Measurements from ENCODE around the gene PPM1H.
"Not testable (repeated sequence)": the region's sequence is repeated elsewhere in the genome, so short reads cannot be mapped to it uniquely, and the experiment has no call there.

PPM1H gene

DNA sequence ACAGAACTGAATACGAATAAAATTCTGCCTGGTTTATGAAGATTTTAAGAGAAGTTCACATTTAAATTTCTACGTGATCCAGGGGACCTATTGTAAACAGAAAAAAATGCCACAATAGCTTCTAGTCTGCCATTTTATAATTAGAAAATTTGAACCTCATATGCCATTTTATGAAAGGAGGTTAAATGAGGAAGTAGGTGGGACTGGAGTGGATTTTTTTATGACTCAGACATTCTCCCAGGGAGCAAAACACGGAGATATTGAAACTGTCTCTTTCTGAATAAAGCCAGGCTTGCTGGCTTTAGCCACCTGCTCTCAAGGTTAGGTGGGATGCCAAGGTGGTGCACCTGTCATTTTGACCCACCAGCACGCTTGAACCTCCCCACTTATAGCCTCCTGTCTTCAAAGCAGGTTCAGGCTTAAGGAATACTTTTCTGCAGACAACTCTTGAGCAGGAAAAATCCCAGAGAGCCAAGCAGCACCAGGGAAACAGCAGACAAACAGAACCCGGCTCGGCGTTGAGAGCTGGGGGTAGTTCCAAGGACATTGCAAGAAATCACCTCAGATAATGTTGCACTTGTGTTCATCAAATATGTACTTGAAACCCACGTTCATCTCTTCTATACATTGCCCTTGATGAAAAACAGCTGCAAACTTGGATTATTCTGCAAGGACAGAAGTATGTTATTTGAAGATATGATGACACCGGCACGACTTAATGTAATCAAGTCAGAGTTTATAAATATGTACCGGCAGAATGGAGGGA, 203.7 kb downstream of the PPM1H start:
- ATAC-seq: no peak
- no peak overlapping the region for H3K4me3 Mint-ChIP-seq
- no peak for DNase-seq (ENCODE audit: low spot score in 2 of 2)
- peaks cover 6% of the 10 kb centered on the region for H3K4me1 Mint-ChIP-seq
- no peaks in the 10 kb centered on the region for H3K36me3 Mint-ChIP-seq
- H3K27ac Mint-ChIP-seq: no peak overlapping the region
- H3K9me3 Mint-ChIP-seq: no peaks in the 10 kb centered on the region

DNA sequence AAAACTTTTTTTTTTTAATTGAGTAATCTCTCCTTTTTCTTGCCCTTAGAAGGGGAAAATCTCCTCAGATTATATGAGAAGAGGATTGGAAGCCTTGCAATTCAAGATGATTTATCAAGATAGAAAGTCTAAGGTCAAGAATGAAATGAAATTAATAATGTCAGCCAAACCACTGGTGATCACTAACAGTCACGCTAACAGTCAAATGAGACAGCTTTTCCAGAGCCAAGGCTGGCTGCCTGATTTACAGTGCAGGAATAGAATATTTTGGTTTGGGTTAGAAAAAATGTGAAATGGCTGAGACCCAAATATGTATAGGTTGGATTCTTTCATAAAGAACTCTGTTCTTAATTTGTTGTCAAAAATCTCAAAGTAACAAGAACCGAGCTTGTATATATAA, 204.3 kb downstream of the PPM1H start:
- no peaks in the 10 kb centered on the region for H3K9me3 Mint-ChIP-seq
- no peak overlapping the region for H3K27ac Mint-ChIP-seq
- H3K4me3 Mint-ChIP-seq: no peak overlapping the region
- ATAC-seq: no peak
- H3K36me3 Mint-ChIP-seq: no peaks in the 10 kb centered on the region
- no peak for DNase-seq (ENCODE audit: low spot score in 2 of 2)
- peaks cover 6% of the 10 kb centered on the region for H3K4me1 Mint-ChIP-seq

DNA sequence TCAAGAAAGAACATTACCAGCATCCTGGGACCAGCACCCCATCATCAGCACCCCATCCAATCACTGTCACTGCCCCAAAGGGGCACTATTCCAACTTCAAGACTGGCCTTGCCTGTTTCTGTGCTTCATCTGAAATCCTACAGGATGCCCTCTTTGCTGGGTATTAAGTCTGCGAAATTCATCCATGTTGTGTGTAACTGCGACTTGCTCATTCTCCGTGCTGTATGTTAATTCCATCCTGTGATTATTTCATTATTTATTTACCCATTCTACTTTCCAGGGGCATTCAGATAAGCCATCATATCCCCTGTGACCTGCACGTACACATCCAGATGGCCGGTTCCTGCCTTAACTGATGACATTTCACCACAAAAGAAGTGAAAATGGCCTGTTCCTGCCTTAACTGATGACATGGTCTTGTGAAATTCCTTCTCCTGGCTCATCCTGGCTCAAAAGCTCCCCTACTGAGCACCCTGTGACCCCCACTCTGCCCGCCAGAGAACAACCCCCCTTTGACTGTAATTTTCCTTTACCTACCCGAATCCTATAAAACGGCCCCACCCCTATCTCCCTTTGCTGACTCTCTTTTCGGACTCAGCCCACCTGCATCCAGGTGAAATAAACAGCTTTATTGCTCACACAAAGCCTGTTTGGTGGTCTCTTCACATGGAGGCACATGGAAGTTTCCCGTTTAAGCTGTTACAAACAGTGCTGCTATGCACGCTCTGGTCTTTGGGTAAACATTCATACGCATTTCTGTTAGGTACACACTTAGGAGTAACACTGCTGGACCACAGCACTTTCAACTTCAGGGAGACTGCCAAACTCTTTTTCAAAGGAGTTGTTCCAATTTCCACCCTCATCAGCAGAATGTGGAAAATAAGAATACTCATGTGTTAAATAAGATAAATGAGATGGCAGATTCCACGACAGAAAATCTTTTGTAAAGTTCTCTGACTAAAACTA, 205.1 kb downstream of the PPM1H start:
- H3K4me3 Mint-ChIP-seq; H3K27ac Mint-ChIP-seq; ATAC-seq; H3K9me3 Mint-ChIP-seq; H3K4me1 Mint-ChIP-seq; H3K36me3 Mint-ChIP-seq; DNase-seq (ENCODE audit: low spot score in 2 of 2): not testable (repeated sequence)

DNA sequence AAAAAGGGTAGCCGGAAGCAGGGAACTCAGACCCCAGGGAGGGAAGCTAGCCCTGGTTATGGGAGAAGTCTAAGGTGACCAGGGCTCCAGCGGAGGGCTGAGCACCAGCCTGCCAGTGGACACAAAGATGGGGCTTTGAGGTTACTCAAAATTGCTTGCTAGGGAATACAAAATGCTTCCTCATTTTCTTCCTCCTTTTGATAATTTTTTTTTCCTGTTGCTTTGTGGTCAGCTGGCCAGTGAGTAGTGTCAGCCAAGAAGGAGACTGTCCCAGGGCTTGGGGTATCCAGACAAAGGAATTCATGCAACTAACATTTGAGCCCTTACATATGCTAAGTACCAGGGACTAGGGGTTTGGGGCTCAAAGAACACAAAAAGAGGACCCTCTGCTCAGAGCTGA, 206.2 kb downstream of the PPM1H start:
- H3K9me3 Mint-ChIP-seq: no peaks in the 10 kb centered on the region
- ATAC-seq (no peak), DNase-seq (ENCODE audit: low spot score in 2 of 2) (no peak)
- H3K4me1 Mint-ChIP-seq: peaks cover 6% of the 10 kb centered on the region
- H3K4me3 Mint-ChIP-seq: no peak overlapping the region
- H3K36me3 Mint-ChIP-seq: no peaks in the 10 kb centered on the region
- no peak overlapping the region for H3K27ac Mint-ChIP-seq

DNA sequence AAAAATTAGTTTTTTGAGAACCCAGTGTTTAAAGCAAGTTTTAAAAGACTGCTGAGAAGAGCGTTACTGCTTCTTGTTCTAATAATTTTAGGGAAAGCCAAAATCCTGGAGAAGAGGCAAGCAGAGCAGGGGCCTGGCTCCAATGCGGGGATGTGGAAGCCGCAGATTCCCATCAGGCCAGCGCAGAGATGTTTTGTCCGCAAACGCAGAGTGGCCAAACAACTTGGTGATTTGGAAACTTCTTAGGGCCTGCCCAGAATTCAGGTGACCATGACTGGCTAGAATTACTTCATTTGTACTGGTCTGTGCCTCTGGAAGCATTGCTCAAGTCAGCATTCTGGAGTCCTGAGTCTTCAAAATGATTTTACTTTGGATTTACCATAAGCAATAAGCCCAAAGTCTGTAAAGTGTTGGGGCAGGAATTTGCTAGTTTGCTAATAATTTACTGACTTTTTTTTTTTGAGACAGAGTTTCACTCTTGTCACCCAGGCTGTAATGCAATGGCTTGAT, 208.4 kb downstream of the PPM1H start:
- Mint-ChIP-seq H3K36me3 (no peaks in the 10 kb centered on the region), H3K4me1 (peaks cover 6% of the 10 kb centered on the region), H3K4me3 (no peak overlapping the region), H3K27ac (no peak overlapping the region), H3K9me3 (no peaks in the 10 kb centered on the region)
- no peak for ATAC-seq
- DNase-seq (ENCODE audit: low spot score in 2 of 2): no peak

DNA sequence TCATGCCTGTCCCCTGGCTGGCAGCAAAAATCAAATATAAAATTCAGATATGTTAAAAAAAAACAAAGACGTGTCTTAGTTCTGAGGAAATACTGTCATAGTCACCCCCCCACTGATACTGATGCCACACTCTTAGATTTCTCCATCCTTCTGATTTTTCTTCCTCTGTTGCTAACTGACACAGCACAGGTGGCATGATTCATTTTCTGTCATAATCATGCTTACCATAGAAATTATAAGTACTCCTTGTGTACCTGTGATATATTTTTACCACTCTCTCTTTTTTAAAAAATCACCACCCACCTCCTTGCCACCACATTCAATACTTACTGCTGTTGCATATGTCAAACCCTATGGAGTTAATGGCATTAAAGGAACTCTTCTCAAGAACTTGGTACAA, 209.2 kb downstream of the PPM1H start:
- ATAC-seq (no peak), DNase-seq (ENCODE audit: low spot score in 2 of 2) (no peak)
- no peak overlapping the region for H3K27ac Mint-ChIP-seq
- no peak overlapping the region for H3K4me3 Mint-ChIP-seq
- H3K9me3 Mint-ChIP-seq: no peaks in the 10 kb centered on the region
- no peaks in the 10 kb centered on the region for H3K36me3 Mint-ChIP-seq
- H3K4me1 Mint-ChIP-seq: peaks cover 6% of the 10 kb centered on the region

DNA sequence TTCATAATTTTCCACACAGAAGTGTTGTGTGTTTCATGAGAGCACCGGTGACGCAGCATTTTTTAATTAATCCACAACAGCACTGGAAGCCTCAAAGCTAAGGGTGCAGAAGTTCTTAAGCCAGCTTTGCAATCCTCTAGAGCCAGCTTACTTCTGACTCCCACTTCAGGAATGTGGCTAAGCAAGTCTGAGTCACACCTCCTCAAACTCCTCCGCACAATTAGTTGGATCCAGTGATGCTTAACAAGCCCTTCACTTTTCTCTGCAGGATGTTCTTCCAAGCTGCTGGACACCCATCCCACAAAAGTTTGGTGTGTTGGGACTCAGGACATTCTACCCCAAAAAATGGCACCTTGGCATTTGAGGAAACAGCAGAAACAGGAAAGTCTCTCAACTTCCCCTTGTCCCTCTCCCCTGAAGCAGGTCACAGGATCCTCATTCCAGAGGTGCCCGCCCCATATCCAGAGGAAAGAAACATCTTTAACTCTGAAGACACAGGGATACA, 210.0 kb downstream of the PPM1H start:
- Mint-ChIP-seq H3K27ac (no peak overlapping the region), H3K4me1 (peaks cover 6% of the 10 kb centered on the region), H3K4me3 (no peak overlapping the region), H3K9me3 (no peaks in the 10 kb centered on the region), H3K36me3 (no peaks in the 10 kb centered on the region)
- DNase-seq (ENCODE audit: low spot score in 2 of 2) (no peak), ATAC-seq (no peak)

DNA sequence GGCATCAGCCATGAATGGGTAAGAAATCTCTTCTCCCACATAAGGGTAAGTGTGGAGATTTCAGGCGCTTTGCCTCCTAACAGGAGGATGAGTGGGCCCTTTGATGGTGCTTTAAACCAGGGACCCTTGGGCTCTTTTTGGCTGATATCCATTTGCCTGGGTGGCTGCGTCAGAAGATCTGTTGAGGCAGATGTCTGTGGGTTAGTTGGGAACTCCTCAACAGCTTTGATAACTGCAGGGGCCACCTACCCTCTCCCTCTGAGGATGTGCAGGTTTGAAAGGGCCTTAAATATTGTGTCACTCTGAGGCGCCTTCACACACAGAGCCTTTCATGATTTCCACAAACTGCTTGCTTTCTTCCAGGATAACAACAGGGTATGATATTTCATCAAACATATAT, 210.7 kb downstream of the PPM1H start:
- H3K36me3 Mint-ChIP-seq: no peaks in the 10 kb centered on the region
- ATAC-seq: no peak
- no peaks in the 10 kb centered on the region for H3K9me3 Mint-ChIP-seq
- no peak overlapping the region for H3K4me3 Mint-ChIP-seq
- H3K4me1 Mint-ChIP-seq: peaks cover 5% of the 10 kb centered on the region
- no peak overlapping the region for H3K27ac Mint-ChIP-seq
- DNase-seq (ENCODE audit: low spot score in 2 of 2): no peak

DNA sequence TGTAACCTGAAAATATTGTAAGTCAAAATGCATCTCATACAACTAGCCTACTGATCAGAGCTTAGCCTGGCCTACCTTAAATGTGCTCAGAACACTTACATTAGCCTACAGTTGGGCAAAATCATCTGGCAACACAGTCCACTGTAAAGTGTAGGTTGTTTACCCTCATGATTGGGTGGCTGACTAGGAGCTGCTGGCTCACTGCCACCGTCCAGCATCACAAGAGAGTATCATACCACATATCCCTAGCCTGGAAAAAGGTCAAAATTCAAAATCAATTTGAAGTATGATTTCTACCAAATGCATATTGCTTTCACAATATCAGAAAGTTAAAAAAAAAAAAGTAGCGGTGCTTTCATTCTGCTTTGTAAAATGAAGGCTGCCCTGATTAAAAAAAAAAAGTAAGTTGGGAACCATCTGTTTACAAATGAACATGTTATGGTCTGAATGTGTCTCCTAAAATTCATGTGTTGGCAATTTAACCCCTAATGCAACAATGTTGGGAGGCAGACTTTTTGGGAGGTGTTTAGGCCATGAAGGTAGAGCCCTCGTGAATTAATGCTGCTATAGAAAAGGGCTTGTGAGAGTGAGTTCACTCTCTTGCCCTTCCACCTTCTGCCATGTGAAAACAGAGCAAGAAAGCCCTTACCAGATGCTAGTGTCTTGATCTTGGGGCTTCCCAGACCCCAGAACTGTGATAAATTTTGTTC, 211.8 kb downstream of the PPM1H start:
- Mint-ChIP-seq H3K9me3 (no peaks in the 10 kb centered on the region), H3K4me3 (no peak overlapping the region), H3K4me1 (no peaks in the 10 kb centered on the region), H3K36me3 (no peaks in the 10 kb centered on the region), H3K27ac (no peak overlapping the region)
- ATAC-seq (no peak), DNase-seq (ENCODE audit: low spot score in 2 of 2) (no peak)

DNA sequence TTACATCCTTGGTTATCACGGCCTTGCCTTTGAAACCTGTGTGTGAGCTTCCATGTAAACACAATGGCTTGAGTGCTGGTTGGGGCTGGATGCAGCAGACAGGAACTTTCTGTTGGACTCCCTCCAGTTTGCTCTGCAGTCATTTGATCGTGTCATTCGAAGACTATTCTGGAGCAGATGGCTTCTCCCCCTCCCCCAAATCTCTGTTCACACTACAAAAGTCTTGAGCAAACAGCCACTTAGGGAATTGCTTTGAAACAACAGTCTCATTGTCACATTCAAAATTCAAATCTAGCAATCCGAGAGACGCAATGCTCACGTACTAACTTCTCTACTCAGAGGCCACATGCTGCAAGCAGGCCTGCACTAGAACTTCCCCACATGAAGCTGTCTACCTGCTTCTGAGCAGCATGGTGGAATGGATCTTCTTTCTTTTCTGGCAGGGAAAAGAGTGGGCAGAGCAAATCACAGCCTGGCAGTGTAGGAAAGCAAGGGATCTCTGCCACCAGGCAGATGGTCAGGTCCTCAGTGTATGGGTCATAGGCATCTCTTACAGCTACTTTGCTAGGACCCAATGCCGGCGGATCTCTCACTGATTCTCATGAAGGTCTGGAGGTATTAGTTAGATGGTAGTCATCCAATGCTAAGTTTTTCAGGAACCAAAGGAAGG, 214.2 kb downstream of the PPM1H start:
- no peak for ATAC-seq

DNA sequence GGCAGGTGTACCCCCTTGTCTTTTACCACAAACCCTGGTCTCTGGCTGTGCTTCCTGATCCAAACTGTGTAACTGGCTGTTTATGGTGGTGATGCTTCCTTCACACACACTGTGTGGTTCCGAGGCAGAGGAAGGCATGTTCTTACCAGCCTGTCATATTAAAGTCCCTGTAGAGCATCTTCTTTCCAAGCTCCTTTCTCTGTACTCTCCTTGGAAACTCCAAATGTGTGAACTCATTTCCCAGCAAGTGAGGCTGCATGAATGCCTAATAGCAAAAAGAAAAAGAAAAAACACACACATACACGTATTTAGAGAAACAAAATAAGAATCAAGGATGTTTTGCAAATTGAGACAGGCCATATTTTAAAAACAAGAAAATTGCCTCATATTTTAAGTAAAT, 214.9 kb downstream of the PPM1H start:
- no peaks in the 10 kb centered on the region for H3K36me3 Mint-ChIP-seq
- no peak overlapping the region for H3K27ac Mint-ChIP-seq
- no peak overlapping the region for H3K4me3 Mint-ChIP-seq
- no peak for ATAC-seq
- no peak for DNase-seq (ENCODE audit: low spot score in 2 of 2)
- no peaks in the 10 kb centered on the region for H3K4me1 Mint-ChIP-seq
- H3K9me3 Mint-ChIP-seq: no peaks in the 10 kb centered on the region

More for the DNA sequence above, 214.2 kb downstream of the PPM1H start:
- Mint-ChIP-seq H3K4me1 (no peaks in the 10 kb centered on the region), H3K4me3 (no peak overlapping the region), H3K36me3 (no peaks in the 10 kb centered on the region), H3K27ac (no peak overlapping the region), H3K9me3 (no peaks in the 10 kb centered on the region)
- no peak for DNase-seq (ENCODE audit: low spot score in 2 of 2)

DNA sequence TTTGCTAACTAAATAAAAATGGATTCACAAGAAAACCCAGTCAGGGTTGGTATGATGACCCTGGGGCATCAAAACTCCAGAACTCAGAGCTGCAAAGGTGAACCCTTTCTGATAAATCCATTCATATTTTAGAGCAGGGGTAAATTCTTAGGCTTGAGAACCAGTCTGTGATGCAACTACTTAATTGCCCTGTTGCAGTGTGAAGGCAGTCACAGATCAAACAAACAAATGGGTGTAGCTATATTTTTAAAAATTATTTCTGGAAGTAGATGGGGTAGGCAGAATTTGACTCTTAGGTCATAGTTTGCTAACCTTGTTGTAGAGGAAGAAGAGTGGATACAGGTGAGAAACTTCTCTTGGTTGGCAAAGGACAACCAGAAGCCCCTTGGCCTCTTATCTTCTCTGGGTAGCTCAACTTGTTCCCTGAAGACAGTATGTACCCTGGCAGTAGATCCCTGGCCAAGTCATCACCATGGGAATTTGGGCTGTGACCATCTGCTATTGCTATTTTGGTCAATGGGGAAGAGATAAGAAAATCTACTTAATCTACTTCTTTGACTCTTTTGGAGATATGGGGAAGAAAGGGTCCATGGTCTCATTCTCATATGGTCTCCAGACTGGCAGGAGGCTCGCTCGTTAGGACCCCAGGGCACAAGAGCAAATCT, 216.1 kb downstream of the PPM1H start:
- no peak for ATAC-seq
- no peaks in the 10 kb centered on the region for H3K4me1 Mint-ChIP-seq
- DNase-seq (ENCODE audit: low spot score in 2 of 2): no peak
- no peak overlapping the region for H3K27ac Mint-ChIP-seq
- H3K4me3 Mint-ChIP-seq: no peak overlapping the region
- H3K9me3 Mint-ChIP-seq: no peaks in the 10 kb centered on the region
- no peaks in the 10 kb centered on the region for H3K36me3 Mint-ChIP-seq

DNA sequence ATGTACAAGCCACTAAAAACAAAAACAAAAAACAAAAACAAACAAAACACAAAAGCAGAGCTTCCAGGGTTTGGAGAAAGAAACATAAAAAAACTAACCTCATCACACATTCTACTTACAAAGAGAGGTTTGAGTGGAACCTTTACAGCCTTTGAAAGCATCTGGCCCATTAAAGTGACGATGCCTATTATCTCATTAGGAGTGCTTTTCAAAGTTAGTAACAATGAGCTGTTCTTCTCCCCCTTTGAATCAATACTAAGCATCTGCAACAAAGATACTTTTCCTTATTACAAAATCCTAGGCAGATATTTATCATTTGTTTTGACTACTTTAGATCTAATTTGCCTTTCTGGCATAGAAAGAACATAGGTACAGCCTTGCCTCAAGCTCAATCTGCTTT, 217.3 kb downstream of the PPM1H start:
- Mint-ChIP-seq H3K36me3 (no peaks in the 10 kb centered on the region), H3K4me3 (no peak overlapping the region), H3K4me1 (no peaks in the 10 kb centered on the region), H3K27ac (no peak overlapping the region), H3K9me3 (no peaks in the 10 kb centered on the region)
- DNase-seq (ENCODE audit: low spot score in 2 of 2) (no peak), ATAC-seq (no peak)

DNA sequence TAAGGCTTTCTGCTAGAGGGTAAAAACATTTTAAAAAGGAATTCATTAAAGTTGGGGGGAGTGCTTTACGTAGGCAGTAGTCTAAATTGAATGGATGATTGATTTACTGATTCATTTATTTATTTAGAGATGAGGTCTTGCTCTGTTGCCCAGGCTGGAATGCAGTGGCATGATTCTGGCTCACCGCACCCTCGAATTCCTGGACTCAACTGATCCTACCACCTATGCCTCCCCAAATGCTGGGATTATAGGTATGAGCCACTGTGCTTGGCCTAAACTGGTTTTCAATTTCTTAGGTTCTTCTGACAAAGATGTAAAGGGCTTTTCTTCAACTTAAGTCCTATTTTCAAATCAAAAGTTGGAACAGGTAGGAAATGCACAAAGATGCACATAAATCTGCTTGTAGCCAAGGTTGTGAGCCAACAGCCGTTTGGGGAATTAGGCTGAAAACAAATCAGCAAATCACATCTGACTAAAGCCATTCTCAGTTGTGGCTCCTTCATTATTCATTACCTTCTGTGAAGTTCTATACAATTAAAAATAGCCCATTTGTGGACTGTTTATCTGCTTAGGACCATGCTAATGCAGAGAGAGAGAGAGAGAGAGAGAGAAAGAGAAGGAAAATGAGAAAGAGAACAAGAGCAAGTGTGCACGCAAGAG, 218.0 kb downstream of the PPM1H start:
- Mint-ChIP-seq H3K9me3 (no peaks in the 10 kb centered on the region), H3K27ac (no peak overlapping the region), H3K36me3 (no peaks in the 10 kb centered on the region), H3K4me3 (no peak overlapping the region), H3K4me1 (no peaks in the 10 kb centered on the region)
- DNase-seq (ENCODE audit: low spot score in 2 of 2) (no peak), ATAC-seq (no peak)

Data from stimulated activated effector memory CD8-positive, alpha-beta T cell treated with anti-CD3 and anti-CD28 coated beads, Interleukin-12 subunit alpha, Interleukin-12 subunit beta, amount 100 ng/mL, for 72 hours (primary cell).